ENCODE data around the gene OR6M1.

The OR6M1 gene

DNA sequence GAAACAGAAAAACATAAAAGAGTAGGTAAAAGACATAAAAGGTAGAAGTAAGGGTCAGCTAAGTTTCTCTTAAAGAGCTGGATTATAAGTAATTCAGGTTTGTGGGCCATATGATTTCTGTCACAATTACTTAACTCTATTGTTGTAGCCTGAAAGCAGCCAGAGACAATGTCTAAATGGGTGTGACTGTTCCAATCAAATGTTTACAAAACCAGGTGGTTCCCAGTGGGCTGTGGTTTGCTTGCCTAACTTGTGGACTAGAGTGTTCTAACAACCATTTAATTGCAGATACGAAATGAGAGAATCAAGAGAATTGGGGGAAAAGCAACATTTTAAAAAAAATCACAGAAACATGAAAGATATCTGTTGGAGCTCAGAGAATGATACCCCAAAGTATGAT is 22.6 kb downstream of the OR6M1 start:
- TF ChIP-seq, protein P1, sequence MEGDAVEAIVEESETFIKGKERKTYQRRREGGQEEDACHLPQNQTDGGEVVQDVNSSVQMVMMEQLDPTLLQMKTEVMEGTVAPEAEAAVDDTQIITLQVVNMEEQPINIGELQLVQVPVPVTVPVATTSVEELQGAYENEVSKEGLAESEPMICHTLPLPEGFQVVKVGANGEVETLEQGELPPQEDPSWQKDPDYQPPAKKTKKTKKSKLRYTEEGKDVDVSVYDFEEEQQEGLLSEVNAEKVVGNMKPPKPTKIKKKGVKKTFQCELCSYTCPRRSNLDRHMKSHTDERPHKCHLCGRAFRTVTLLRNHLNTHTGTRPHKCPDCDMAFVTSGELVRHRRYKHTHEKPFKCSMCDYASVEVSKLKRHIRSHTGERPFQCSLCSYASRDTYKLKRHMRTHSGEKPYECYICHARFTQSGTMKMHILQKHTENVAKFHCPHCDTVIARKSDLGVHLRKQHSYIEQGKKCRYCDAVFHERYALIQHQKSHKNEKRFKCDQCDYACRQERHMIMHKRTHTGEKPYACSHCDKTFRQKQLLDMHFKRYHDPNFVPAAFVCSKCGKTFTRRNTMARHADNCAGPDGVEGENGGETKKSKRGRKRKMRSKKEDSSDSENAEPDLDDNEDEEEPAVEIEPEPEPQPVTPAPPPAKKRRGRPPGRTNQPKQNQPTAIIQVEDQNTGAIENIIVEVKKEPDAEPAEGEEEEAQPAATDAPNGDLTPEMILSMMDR (conservative IDR thresholded peaks at IDR 0.05; ENCODE audit: low read length), result no peak
- DNase-seq (ENCODE audit: low read depth), result no peak
- no peak overlapping the region for H3K4me3 ChIP-seq (ENCODE audit: low read length)

DNA sequence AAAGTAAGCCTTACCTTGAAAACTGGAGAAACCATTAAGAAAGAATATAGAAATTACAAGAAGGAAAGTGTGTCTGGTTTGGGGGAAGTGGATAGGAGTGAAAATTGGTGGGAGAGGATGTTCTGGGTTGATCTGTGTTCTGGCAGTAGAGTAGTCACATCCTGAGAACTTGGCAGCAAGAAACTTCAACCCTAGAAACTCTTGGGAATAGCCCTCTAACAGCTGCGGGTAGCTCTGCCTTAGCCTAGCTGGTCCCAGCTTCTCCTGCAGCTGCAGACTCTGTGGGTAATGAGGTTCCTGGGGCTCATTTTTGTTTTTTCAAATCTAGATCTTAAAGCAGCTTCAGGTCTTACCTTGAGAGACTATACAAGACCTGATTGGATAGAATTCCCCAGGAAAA is 27.6 kb downstream of the OR6M1 start:
- H3K4me3 ChIP-seq (ENCODE audit: low read length), result no peak overlapping the region
- TF ChIP-seq, protein P1 (conservative IDR thresholded peaks at IDR 0.05; ENCODE audit: low read length), result no peak
- no peak for DNase-seq (ENCODE audit: low read depth)

DNA sequence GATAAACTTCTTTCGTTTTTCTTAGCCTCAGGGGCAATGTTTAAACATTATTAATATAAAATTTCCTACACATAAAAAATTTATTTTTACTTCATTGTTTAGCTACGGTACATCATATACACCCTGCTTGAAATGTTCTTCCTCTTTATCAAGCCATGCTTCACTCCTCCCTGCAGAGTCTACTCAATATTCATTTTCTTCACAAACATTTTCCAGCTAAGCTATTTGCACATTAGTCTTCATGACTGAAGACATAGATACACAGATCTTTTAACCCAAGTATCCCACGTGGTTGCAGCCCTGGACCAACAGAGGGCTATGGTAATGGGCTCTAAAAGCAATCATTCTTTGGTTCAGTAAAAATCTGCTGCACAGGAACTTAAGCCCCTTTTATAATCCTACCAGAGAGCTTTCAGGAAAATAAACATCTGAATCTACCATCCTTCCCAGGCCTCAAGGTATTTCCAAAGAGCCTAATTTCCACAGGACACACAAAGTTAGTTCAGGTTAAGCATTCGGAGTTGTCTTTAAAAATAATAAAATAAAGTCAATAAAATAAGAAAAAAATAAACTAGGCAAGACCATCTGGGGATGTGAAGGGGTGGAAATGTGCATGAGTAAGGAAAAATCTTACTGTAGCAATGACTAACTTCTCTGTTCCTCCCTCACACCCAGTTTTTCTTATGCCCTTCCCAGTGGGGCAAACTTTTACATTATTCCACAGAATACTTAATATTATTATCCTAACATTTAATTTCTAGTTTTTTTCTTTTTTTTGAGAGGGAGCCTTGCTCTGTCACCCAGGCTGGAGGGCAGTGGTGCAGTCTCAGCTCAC is 30.2 kb downstream of the OR6M1 start:
- DNase-seq (ENCODE audit: low read depth), result no peak
- TF ChIP-seq, protein P1 (conservative IDR thresholded peaks at IDR 0.05; ENCODE audit: low read length), result no peak
- H3K4me3 ChIP-seq (ENCODE audit: low read length), result no peak overlapping the region

DNA sequence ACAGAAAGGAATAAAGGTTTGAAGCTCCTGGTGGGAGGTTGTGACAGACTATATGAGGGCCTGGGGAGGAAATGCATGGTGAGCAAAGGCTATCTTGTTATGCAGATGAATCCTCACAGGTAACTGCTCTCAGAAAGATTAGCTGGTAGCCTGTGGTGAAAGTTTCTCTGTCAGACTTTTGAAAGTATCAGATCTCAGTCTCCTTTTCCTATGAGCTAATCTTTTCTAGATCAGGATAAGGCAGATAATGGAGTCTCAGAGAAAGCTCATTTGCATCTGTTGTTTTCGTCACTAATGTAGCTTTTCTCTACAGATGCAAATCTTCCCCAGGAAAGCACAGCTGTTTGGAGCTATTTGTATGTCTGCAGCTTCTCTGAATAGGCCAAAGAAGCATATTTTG is 30.9 kb downstream of the OR6M1 start:
- H3K4me3 ChIP-seq (ENCODE audit: low read length), result no peak overlapping the region
- no peak for DNase-seq (ENCODE audit: low read depth)
- TF ChIP-seq, protein P1 (conservative IDR thresholded peaks at IDR 0.05; ENCODE audit: low read length), result no peak

DNA sequence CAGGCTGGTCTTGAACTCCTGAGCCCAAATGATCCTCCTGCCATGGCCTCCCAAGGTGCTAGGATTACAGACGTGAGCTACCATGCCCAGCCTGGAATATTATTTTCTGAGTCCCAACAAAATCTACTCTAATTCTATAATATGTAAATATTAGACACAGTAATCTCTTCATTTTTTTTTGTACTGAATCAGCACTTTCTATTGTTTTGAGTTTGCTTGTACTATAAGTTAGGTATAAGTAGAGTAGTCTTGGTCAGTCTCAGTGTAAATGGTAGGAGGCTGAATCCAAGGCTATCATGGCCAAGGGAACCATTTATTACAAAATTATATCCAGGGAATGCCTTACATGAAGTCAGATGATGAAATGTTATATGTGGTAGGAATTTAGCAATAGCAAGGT is 32.2 kb downstream of the OR6M1 start:
- no peak overlapping the region for H3K4me3 ChIP-seq (ENCODE audit: low read length)
- TF ChIP-seq, protein P1 (conservative IDR thresholded peaks at IDR 0.05; ENCODE audit: low read length), result no peak
- DNase-seq (ENCODE audit: low read depth), result no peak

DNA sequence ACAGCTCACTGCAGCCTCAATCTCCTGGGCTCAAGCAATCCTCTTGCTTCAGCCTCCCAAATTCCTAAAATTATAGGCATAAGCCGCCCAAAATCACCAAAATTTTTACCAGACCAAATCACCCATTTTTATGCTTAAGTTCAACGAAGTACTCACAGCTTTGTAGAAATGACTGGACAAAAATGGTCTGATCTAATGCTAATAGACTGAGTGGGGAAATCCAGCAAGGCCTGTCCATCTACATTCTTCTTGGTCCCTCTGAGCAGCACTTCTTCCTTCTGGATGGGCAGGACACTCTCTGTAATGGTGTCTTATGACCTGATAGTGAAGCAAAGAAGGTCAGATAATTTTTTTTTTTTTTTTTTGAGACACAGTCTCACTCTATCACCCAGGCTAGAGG is 33.1 kb downstream of the OR6M1 start:
- no peak overlapping the region for H3K4me3 ChIP-seq (ENCODE audit: low read length)
- no peak for DNase-seq (ENCODE audit: low read depth)
- TF ChIP-seq, protein P1 (conservative IDR thresholded peaks at IDR 0.05; ENCODE audit: low read length), result no peak

DNA sequence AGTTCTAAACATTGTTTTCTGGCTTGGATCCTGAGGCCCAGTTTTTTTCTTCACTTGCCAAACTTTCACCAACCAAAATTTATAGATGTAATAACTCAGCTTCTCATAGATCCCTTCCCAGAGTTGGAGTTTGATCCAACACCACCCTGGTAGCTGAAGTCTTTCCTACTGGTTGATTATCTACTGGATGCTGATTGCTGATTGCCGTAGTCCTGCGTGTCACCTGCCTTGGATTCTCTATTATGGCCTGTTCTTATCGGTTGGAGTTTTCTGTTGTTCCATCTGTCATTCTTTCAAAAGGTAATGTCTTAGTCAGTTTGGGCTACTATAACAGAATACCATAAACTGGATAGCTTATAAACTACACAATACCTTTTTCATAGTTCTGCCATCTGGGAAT is 34.5 kb downstream of the OR6M1 start:
- no peak overlapping the region for H3K4me3 ChIP-seq (ENCODE audit: low read length)
- no peak for DNase-seq (ENCODE audit: low read depth)
- TF ChIP-seq, protein P1 (conservative IDR thresholded peaks at IDR 0.05; ENCODE audit: low read length), result no peak
